22Rv1 (cell line): Measurements from ENCODE around the gene USP32.

Experiments used
- CTCF ChIP-seq: fragments of 450-650 bp; IDR thresholded peaks from 2 replicates; pipeline ENCODE4 v1.5.1; 2017; ENCODE audit warnings: mild to moderate bottlenecking
- ZFX ChIP-seq: fragments of 450-650 bp; IDR thresholded peaks from 2 replicates; pipeline ENCODE4 v1.6.1; 2017; ENCODE audit warnings: antibody characterized with exemption, borderline replicate concordance

DNA sequence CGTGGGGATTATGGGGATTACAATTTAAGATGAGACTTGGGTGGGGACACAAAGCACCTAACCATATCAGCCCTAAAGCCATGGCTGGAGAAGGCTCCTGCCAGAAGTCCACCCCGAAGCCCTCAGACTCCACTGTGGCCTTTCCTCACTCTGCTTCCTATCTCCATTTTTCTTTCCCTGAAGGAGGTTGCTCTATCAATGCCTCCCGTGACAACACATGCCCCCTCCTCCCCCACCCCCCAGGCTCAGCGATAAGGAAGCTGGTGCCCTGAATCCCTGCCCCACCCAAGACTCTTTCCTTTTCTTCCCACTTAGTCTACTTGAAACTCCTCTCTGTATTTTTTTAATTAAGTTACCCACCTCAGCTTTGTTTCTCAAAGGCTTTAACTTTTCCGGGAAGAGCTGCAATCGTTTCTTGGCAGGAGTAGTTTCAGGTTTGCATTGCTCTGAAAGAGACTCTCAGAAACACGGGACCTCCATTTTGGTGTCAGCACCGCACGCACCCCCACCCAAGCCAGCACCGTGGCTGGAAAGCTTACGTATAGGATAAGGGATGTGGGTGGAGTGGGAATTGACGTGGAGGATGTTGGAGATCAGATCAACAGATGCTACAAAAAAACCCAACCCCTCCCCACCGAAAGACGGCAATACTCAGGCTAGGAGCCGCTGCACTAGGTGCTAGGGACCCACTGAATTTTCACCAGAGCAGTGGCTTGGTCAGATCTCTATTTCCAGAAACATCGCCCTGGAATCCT is 257.4 kb downstream of the USP32 start:
- no peak for TF ChIP-seq CTCF
- TF ChIP-seq ZFX, result no peak
